Measurements from ENCODE around the gene HNRNPUL2.
A peak's percentile ranks its signal among the peaks of the same experiment; 100 is the strongest.

- peak; percentile 73 for TF ChIP-seq POLR2AphosphoS5 (IDR thresholded peaks at IDR 0.05; ENCODE audit: low read depth, low read length)
- no peak for TF ChIP-seq REST (IDR thresholded peaks at IDR 0.05; ENCODE audit: insufficient read depth in 1 of 2, low read depth in 2 of 2, low read length in 2 of 2)
- TF ChIP-seq TAF1 (IDR thresholded peaks at IDR 0.05; ENCODE audit: borderline replicate concordance, insufficient read depth, low read length), result peak; percentile 50; the same call in 1 of the 2 replicates
Observed at GRCh38 chr11:62709247-62710000, 17.8 kb downstream of the HNRNPUL2 start.

Data from PFSK-1 (cell line).